GM12801 (cell line): Measurements from ENCODE around the gene TTC39B.

Experiments
- TF ChIP-seq, protein P1 (sequence below): IDR thresholded peaks from one replicate; pipeline ENCODE4 v1.5.1; 2011; ENCODE audit warnings: control low read depth; ENCODE audit not compliant: insufficient read length; ENCODE audit errors: extremely low read depth

Gene TTC39B

DNA sequence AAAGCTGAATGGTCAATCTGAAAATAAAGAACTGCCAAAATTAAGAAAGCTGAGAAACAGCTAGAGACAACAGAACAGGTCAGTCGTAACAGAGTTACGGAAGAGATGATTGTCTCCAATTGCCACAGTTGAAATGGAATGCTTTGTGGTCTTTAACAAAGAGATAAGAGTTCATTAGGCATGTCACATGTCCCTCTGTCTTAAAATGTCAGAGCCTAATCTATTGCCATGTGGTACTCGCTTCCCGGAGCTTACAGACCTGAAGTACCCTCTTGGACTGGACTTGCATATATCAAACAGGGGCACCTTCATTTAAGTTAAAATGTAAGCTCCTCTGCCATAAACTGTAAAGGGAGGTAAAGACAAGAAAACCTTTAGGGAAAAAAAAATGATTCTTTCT lies 19.7 kb downstream of the TTC39B start:
- TF ChIP-seq, protein P1, sequence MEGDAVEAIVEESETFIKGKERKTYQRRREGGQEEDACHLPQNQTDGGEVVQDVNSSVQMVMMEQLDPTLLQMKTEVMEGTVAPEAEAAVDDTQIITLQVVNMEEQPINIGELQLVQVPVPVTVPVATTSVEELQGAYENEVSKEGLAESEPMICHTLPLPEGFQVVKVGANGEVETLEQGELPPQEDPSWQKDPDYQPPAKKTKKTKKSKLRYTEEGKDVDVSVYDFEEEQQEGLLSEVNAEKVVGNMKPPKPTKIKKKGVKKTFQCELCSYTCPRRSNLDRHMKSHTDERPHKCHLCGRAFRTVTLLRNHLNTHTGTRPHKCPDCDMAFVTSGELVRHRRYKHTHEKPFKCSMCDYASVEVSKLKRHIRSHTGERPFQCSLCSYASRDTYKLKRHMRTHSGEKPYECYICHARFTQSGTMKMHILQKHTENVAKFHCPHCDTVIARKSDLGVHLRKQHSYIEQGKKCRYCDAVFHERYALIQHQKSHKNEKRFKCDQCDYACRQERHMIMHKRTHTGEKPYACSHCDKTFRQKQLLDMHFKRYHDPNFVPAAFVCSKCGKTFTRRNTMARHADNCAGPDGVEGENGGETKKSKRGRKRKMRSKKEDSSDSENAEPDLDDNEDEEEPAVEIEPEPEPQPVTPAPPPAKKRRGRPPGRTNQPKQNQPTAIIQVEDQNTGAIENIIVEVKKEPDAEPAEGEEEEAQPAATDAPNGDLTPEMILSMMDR: no peak

DNA sequence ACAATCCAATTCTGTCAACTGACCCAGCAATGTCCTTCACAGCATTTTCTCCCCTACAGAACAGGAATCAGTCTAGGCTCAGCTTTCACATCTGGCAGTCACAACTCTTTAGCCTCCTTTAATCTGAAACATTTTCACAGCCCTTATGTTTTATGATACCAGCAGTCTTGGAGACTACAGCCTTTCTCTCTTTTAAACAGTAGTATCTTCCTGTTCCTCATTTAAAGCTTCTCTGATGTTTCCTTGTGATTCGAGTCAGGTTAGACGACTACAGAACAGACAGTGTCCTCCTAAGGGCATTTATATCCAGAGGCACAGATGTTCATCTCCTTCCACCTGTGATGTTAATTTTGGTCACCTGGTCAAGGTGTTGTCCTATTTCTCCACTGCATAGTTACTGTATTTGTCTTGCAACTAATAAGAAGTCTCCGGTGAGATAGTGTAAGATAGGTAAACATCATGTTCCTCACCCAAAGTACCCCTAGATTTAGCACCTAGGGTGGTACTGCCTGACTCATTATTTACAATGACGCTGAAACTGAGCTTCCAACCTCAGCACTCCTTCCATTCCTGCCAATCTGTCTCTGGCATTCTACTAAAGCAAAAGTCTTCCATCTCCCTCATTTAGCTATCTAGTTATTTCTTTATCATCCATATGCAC lies 20.7 kb downstream of the TTC39B start:
- TF ChIP-seq, protein P1: no peak

GRCh38 chr9:15282567-15283285 lies 24.3 kb downstream of the TTC39B start:
- TF ChIP-seq, protein P1: no peak

GRCh38 chr9:15280647-15281046 lies 26.4 kb downstream of the TTC39B start:
- TF ChIP-seq, protein P1: no peak

DNA sequence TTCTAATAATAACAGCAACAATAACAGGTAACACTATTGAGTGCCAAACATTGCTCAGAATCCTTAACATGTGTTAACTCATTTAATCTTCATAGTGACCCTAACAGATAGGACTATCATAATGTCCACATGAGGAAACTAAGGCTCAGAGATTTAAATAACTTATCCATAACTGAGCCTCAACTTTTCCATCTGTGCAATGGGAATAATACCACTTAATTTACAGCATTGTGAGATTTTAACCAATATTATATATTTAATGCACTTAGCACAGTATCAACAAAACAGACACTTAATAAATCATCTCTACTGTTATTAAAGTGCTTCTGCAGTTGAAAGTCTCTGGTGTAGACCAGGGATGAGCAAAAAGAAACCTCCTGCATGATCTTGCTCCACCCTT lies 28.2 kb downstream of the TTC39B start:
- TF ChIP-seq, protein P1: no peak

DNA sequence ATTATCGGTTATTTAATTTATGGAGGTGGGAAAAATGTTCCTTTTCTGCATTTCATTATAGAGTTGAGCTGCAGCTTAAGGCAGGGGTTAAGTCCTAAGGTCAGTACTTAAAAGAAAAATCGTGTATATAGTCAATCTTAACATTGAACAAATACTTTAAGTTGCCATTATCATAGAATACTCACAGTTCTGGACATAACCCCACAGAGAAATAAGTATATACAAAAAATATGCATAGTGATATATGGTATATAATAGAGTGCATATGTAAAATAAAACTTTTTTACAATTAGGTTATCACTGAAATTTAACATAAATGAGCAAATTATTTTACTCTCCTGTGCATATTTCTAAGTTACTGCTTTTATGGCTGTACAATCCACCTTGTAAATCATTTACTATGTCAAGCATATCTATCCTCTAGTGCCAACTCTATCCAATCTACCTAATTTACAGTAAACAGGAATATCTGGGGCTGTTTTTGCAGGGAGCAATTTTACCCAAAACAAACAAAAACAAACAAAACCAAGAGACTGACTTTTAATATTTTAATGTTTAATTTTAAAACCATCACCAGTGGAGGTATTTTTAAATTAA lies 28.8 kb downstream of the TTC39B start:
- TF ChIP-seq, protein P1: no peak

DNA sequence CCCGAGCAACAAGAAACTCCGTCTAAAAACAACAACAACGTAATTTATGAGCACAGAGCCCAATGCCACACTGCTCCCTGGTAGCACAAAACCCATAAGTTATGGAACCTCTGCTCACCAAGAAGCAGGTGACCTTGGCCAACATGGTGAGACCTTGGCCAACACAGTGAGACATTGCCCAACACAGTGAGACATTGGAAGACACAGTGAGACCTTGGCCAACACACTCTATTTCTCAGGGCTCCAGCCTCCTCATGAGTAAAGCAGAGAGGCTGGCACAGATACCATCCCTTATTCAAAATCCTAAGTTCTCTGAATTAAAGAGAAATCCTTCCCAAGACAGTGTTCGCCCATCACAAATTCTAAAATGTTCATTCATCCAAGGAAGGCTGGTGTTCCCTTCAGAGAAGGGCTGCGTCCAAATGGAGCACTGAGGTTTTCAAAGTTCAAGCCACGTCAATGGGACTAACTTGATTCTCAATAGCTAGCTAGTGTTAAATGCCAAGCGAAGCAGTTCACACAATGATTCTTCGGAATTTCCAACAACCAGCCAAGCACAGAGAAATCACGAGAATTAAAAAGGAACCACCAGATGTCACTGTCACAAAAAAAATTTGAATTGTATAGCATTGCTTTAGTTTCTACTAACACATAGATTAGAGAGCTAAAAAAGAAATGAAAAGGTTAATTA lies 29.5 kb downstream of the TTC39B start:
- TF ChIP-seq, protein P1: no peak
